ENCODE data around the gene SLU7. TPM values are rescaled to one million over a fixed set of nuclear protein-coding genes. Genes with fewer than 3 reads are reported as not detected.

SLU7 gene
- total RNA-seq, 1 donor from 2014 or later = 96.5 TPM

DNA sequence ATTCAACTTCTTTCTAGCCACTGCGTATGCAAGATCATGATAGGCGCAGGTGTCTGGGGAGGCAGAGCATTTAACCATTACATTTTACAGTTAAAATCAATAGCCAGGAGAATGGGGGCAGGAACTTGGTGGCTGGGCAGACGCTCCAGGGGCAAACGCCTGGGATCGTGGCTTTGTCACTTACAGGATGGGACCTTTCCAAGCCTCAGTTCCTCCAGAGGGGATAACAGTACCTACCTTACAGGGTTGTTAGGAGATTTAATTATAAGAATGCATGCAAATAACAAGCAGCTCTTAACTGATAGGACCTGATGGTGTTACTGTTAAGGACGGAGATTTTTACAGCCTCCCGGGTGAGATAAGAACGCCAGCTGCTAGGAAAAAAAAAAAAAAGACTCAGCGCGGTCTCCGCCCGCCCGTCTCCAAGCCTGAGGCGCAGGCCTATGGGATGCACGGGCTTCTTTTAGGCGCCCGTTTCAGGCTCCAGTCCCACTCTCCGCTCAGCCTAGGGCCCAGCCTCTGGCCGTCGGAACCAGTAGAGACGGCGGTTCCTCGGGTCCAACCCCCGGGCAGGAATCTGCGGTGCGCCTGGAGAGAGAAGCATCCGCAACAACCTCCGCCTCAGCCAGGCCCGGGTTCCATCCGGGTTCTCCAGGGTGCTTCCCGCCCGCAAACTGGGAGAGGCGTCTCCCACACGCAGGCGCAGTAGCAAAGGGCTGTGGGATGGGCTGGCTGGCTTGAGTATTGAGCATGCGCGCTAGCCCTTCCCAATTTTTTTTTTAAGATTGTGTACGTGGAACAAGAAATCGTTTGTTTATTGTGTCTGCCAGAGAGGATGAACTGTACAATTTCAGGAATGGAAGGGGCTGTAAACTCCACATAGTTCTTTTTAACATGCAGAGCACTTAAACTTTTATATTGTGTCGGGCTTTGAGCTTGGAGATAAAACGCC lies 19.2 kb downstream of the SLU7 start, which contains the start of gene FAM200C:
TSS of gene FAM200C (minus strand) at position 653 of the 952 bp plus-strand sequence. CDS start 4,564 bp downstream, outside the sequence.
- peak; percentile 95 for DNase-seq

DNA sequence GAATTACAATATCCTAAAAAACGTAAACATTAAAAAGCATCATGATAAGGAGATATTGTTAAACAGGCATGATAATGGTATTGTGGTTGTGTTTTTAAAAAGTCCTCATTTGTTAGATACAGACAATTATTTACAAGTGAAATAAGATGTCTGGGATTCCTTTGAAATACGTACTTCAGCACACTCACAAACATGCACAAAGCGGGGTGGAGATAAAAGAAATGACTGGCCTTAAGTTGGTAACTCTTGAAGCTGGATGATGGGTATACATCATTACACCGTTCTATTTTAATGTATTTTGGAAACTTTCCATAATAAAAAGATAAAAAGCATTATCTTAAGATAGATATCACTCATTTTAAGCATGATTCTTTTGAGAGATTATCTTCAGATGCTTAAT lies 20.1 kb downstream of the SLU7 start:
- DNase-seq = peak; percentile 12

DNA sequence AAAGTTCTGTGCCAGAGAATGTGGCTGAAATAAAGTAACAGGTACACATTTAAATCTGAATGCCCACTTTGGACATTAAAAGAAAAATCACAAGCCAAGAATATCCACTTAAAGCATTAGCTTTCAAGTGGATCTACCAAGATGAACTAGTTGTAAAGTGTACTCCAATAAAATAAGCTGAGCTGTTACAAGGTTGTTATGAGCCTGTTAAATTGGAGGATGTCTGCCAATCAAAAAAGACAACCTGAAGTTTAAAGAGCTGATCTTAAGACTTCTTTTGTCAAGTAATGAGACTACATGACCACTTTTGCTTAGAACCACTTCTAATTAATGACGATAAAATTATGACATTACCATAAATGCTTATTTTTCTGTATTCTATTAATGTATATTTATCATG lies 21.4 kb downstream of the SLU7 start:
- DNase-seq = no peak

DNA sequence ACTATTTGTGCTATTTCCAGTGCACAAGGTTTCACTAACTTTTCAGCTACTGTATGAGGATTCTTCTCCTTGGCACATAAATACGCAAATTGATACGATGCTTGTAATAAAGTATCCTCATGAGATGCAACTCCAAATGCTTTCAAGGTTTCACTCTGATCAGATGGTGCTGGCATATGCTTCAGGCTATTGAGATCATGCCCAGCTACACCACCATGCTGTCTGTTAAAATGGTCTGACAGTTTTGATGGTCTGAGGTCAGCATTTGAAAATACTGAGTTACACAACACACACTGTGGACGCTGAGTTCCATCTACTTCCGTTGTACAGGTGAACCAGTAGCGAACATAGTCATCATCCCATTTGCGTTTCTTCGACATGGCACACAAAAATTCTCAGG lies 23.8 kb downstream of the SLU7 start:
- DNase-seq = no peak

DNA sequence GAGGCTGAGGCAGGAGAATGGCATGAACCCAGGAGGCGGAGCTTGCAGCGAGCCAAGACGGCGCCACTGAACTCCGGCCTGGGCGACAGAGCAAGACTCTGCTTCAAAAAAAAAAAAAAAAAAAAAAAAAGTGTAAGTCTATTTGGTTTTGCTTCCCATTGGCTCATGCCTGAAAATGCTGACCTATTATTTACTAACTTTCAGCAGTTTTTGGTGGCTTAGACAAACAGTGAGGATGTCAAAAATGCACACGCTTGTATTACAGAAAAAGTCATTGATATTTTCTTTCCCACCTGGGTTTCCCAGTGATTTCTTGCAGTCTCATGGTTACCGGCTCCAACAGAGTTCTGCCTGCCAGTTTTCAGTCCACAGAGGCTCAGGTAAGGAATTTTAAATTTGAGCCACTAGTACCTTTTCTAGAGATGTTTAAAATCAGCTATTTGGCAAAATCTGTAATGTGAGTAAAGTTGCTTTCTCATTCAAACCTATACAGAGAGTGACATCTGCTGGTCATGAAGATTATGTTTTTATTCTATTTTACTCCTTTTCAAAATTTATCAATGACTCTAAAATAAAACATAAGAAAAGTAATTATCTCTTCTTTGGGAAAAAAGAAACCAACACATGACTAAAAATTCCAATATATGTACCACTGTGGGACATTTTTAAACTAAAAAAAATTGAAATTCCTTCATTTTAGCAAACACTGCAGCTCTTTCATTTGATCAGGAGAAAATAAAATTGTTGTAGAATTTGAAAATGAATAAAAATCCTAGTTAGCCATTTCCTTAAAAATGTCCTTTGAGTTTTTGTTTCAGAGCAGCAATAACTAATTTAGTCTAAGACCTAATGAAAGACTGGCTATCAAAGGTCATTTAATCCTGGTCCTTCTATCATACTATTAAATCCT lies 27.8 kb downstream of the SLU7 start:
- peak; percentile 52 for DNase-seq

DNA sequence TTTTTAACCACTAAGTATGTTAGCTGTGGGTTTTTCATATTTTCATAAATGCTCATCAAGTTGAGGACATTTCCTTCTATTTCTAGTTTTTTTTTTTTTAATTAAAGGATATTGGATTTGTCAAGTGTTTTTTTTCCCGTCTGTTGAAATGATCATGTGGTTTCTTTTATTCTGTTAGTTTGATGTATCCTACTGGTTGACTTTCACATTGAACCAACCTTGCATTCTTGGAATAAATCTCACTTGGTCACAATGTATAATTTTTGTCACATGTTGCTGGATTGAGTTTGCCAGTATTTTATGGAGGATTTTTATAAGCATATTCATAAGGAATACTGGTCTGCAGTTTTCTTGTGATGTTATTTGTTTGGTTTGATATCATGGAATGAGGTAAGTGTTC lies 31.4 kb downstream of the SLU7 start:
- DNase-seq = no peak

DNA sequence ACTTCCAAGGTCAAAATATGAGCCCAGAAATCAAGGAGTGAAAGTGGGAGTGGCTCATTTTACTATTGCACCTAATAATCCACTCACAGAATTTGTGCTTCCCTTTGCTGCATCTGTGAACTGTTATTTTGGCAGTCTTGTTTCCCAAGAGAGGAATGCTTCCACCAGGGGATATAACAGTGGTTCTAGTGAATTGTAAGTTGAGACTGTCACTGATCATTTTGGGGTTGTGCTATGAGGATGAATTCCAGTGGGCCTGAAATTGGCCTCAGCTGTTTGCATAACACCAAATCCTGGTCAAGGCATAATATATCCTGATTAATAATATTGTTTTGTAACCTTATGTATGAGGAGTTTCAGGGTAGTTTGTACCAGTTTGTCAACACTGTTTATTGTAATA lies 33.4 kb downstream of the SLU7 start:
- DNase-seq = no peak

DNA sequence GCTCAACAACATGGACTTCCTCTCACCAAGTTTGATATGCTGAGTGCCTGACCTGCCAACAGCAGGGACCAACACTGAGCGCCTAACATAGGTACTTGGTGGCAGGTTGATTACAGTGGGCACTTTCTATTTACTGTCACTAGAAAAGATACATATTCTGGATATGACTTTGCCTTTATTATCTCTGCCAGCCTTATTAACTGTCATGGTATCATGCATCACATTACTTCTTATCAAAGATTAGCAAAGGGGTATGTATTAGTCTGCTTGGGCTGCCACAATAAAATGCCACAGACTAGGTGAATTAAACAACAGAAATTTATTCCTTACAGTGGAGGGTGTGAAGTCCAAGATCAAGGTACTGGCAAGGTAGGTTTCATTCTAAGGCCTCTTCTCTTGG lies 34.2 kb downstream of the SLU7 start:
- no peak for DNase-seq

DNA sequence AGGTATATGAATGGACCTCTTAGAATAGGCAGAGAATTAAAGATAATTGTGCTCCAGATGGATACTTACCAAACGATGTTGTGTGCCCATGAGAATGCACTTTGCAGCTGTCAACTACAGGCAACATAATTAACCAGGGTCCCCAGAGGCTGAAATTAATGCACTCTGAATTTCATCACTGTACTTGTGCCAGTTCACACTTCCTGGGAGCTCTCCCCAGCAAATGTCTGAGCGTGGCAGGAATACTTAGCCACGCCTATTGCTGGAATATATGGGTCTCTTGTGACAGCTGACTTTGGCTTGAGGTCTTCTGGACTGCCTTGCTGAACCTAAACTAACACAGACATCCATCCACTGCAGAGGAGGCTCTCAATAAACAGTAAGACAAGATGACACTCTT lies 36.5 kb downstream of the SLU7 start:
- no peak for DNase-seq

DNA sequence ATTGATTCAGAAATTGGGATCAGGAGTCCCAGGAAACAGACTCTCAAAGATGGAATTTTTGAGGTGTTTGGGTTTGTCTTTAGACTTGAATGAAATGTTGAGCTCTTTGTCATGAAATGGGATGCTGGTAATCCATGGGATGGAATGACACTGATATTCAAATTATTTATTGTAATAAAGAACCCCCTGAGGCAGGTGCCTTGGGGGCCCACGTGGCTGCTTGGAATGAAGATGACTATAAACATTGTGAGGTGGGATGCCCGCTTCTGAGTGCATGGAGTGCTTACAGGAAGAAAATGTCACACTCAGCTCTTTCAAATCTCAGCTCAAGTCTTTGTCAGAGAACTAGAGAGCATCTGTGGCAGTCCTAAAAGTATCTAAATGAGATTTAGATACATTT lies 38.8 kb downstream of the SLU7 start:
- no peak for DNase-seq

DNA sequence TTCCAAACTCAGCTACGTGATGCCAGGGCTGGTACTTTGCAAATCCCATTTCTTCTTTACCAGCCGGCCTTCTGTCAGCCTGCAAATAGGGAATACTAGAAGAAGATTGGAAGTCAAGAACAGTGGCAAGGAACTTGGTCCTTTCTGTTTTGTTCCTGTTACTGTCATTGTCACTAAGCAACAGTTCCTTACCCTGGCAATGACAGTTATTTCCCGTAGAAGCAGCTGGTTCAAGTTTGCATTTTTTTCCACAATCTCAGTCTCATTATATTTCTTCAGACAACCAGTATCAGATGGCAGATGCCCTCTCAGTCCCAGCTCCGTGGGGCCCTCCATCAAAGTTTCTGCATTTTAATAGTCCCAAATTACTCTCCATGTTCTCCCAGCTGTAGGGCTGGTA lies 39.4 kb downstream of the SLU7 start:
- DNase-seq = peak; percentile 6

DNA sequence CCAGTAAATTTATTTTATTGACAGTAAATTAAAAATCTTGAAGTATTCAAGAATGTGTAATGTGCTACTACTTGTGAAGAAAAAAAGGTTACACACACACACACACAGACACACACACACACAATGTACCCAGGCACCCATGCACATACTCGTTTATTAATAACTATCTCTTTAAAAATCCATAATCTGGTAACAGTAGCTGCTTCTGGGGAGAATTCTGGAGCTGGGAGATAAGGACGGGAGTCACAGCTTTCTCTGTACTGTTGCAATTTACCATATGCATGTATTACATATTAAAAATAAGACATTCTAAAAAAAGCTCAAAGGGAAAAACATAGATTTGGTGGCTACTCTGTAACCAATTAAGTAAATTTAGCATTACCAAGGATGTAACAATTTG lies 40.6 kb downstream of the SLU7 start:
- DNase-seq = no peak

DNA sequence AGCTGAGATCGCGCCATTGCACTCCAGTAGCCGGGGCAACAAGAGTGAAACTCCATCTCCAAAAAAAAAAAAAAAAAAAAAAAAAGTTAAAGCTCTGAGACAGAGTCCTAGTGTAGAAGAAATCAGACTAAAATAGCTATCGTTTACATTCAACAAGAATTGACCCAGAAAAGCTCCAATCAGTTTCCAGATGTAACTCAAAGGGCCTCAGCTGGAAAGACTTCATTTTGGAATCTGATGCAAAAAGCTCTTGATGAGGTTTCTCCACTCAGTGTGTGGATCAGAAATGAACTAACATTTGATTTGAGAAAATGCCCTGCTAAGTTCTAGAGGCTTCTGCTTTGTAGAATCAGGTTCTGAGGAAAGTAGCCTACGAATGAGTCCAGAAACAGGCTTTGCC lies 41.2 kb downstream of the SLU7 start:
- no peak for DNase-seq

DNA sequence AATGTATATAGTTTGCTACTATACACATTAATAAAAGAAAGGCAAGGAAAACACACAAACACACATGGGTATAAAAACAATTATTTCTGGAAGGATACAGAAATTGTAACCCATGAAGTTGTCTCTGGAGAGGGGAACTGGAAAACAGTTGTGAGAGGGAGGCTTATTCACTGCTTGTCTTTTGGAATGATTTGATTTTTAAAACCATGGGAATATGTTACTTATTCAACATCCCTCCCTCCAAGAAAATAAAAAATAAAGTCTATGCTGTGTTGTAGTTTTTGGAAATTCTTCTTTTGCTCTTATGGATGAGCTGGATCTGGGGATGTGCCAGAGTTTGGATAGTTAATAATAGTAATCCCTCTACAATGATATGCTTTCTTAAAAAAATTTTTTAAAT lies 42.5 kb downstream of the SLU7 start:
- DNase-seq = no peak

DNA sequence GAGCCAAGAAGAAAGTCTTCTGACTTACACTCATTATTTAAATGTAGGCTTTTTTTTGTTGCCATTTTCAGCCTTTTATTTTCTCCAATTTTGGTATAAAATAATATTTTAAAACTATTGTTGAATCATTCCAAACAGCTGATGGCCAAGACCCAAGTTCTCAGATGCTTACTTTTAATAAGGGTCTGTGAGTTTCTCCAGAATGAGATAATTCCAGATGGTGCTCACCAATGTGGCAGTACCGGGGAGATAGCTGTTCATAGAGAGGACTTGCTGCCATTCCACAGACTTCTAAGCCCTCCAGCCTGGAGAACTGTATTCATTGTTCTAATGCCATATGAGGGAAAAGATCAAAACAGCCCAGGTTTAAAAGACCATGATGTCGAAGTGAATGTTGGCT lies 43.2 kb downstream of the SLU7 start:
- DNase-seq = no peak

DNA sequence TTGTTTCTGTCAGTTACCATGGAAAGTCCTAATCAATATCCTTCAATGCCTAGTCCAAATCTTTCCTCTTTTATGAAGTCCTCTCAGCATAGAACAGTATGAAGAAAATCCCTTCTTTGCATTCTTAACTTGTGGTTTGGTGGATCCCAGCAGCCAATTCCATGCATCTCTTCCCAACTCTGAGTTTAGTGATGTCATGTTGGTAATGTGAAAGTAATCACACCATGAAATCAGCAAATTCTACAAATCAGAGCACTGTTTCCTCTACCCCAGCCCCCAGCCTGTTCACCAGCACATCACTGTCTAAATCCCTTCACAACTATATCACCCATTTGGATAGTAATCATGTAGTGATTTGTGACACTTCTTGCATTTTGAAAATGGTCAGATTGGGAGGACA lies 43.7 kb downstream of the SLU7 start:
- DNase-seq = no peak

DNA sequence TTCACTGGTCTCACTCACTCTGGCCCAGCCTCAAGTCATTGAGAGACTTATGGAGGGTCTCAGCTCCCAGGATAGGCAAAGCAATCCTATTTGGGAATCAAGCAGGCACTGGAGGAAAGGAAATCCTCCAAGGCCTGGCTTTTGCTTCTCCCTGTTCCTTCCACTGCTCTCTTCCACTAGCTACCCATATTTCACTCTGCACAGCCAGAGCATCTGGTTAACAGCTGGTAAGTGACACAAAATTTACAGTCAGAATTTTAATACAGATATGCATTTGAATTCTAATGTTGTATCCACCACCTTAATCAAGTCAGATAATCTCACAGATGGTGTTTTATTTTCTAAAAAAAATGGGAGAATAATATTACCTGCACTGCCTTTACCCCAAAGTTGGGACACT lies 47.6 kb downstream of the SLU7 start:
- no peak for DNase-seq

DNA sequence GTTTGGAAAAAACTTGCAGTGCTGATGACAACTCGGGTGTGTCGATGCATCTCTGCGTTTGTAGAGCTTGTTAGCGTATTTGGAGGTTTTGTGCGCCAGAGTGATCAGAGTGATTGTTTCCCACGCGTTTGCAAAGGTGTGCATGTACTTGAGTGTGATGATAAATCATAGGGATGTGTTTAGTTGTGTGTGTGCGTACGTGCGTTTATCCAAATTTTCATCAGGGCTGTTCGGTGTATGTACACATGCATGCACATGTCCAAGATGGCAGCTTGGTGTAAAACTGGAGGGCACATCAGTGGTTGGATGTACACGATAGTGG lies 48.2 kb downstream of the SLU7 start:
- no peak for DNase-seq

DNA sequence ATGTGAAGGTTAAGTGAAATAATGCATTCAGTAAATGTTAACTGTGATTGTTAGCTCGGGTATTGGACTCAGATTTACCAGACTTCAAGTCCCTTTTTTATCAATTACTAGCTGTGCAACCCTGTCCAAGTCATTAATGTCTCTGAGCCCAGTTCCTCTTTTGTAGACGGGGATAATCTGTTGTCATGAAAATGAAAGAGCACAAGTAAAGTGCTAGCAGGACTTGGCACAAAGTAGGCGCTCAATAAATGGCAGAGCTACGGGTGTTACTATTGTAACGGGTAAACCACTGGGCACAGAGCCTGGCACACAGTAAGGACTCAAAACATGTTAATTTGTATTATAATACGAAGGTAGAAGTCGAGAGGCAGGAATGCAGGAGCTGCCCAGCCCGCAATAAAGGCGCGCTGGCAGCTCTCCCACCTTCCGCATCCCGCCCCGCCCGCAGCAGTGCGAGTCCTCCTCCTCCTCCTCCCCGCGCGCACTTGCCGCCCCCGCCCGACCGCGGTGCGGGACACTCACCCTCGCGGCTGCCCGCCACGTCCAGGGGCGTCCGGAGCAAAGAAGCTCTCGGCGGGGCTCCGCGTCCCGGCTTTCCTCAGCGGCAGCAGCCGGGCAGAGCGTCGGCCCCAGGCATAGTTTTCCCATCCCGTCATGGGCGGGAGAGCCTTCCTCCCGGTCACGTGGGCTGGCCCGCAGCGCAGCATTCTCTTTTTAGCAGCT lies 48.7 kb downstream of the SLU7 start, which contains the start of gene C1QTNF2:
TSS of gene C1QTNF2 (minus strand) at position 637 of the 723 bp plus-strand sequence. CDS start 15,615 bp downstream, outside the sequence.
- peak; percentile 57 for DNase-seq

DNA sequence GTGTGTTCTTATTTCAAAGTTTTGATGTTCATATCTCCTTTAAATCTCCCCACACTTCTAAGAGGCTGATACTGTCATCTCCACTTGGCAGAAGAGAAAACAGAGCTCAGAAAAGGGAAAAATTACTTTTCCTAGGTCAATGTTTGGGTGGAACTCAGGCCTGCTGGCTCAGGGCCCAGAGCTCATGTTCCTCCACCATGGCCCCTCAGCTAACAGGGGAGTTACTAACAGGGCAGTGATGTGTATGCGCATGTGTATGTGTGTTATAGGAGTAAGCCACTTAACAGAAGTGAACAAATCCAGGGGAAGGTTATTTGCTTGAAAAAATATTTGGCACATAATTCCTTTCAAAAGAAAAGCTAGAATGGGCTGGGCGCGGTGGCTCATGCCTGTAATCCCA lies 51.0 kb downstream of the SLU7 start:
- DNase-seq = no peak

DNA sequence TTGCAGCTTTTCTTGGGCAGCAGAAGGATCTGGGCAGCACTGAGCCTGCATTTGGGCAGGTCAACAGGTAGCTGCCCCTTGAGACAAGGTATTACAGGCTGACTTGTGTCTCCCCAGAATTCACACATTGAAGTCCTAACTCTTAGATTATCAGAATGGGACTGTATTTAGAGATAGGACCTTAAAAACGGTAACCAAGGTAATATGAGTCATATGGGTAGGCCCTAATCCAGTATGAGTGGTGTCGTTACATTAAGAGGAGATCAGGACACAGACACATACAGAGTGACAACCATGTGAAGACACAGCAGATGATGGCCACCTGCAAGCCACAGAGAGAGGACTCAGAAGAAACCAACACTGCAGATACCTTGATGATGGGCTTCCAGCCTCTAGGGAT lies 51.6 kb downstream of the SLU7 start:
- DNase-seq = no peak

DNA sequence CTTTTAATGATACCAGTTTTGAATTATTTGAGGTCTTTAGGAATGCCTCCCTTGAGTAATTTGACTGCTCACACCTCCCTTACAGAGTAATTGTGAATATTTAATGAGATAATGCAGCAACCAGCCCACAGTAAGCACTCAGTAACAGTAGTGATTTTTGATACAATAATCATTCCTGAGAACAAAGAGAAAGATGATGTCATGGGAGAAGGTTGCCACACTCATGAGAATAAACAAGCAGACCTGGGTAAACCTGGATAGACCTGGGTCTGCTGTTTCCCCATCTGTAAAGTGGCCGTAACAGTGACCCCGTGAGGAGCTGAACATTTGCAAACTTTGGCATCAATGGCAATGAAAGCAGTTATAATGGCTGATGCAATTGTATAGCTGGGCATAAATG lies 52.7 kb downstream of the SLU7 start:
- DNase-seq = no peak

All from dermis blood vessel endothelial cell (primary cell).